NAMALWA (cell line): ENCODE data around the gene CD180.
A peak's percentile ranks its signal among the peaks of the same experiment; 100 is the strongest.

Experiments used
- DNase-seq: peaks from one replicate; pipeline ENCODE4 v3.0.0-alpha.2; 2015; ENCODE audit warnings: low spot score

CD180 gene

DNA sequence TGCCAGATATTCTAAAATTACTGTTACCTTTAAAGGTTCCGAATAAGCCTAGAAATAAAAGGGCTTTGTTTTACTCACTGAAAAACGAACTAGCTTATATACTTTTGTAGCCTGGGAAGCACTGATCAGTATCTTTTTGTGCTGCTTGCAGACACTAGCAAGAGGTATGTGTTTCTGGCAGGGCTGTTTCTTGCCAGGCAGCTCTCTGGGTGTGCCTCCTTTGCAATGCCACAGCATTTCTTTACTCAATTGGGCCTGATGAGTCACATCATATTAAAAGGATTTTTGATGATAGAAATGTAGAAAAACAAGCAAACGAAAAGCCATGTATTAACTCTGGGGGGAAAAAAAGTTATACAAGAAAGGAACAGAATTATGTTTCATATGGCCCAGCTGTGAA is 35.6 kb downstream of the CD180 start:
- no peak for DNase-seq

GRCh38 chr5:67160272-67160671 is 36.3 kb downstream of the CD180 start:
- no peak for DNase-seq

GRCh38 chr5:67156976-67157583 is 39.5 kb downstream of the CD180 start:
- peak; percentile 63 for DNase-seq

GRCh38 chr5:67154556-67155206 is 41.9 kb downstream of the CD180 start:
- no peak for DNase-seq

- no peak for DNase-seq
Measured at GRCh38 chr5:67153292-67153691, 43.3 kb downstream of the CD180 start.

- DNase-seq: no peak
Measured at GRCh38 chr5:67152400-67152799, 44.2 kb downstream of the CD180 start.

- no peak for DNase-seq
Measured at GRCh38 chr5:67149951-67150523, 46.6 kb downstream of the CD180 start.

- DNase-seq: no peak
Measured at GRCh38 chr5:67149057-67149950, 47.3 kb downstream of the CD180 start.

- DNase-seq: no peak
Measured at GRCh38 chr5:67147760-67148159, 48.8 kb downstream of the CD180 start.

DNA sequence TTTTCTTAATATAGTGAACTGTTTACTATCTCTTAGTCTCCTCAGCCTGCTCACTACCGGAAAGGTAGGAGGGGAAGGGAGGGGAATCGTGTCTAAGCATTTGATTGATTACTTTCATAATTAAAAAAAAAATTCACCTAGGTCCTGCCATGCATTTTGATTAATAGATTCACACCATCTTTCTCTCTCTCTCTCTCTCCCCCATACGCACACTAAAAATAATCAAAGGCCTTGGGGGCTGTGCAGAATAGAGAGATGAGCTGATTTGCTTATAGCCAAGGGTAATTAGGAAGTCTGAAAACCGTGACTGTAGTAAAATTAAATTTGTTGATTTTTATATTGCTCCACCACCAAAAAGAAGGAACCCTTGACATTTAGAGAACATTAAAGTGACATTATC is 49.6 kb downstream of the CD180 start:
- DNase-seq: no peak

DNA sequence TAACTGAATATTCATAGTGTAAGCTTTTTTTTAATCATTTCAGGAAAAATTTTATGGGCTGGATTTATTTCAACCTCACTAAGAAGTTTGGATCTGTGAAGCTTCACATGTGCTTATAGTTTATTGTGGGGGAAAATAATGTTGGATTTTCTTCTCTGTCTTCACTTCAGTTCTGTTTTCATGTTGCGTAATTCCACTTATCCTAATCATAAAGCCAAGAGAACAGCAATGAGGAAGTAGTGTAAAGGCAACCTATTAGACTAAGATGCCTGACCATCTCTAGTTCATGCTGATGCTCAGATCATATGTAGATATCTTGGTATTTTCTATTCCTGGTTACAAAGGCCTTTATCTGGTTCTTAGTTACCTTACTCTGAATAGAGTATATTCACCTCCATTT is 50.0 kb downstream of the CD180 start:
- DNase-seq: no peak

DNA sequence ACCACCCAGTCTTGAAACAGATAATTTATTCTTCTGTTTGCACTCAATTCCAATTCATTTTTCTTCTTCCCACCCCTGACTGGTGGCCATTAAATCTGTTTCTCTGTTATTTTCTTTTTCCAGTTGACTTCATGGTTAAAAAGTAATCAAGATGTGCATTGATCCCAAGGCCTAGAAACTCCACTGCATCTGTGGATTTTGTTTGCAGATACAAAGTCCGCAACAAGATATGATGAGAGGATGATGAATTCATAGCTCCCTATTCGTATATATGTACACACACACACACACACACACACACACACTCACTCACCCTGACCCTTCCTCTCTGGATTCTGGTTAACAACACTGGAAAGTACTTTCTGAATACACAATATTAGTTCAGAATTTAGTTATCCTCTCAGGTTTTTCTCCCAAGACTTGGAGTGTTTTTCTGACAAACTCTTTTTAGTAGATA is 52.4 kb downstream of the CD180 start:
- DNase-seq: no peak

- no peak for DNase-seq
Measured at GRCh38 chr5:67143549-67143948, 53.0 kb downstream of the CD180 start.

DNA sequence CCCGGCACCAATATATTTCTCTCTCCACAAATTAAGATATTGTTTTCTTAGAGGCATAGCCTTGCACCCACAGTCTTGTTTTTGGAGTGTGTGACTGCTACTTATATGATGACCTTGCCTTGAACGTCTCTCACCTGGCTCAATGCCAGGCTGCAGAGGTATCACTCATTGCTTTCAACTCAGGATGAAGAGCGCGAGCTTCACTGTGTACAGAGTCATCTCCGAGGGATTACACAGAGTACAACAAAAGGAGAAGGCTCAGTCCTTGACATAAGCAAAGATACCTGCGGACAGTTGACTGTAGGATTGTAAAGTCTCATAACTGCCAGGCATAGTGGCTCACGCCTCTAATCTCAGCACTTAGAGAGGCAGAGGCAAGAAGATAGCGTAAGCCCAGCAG is 53.8 kb downstream of the CD180 start:
- no peak for DNase-seq

- DNase-seq: no peak
Measured at GRCh38 chr5:67141644-67142043, 55.0 kb downstream of the CD180 start.

GRCh38 chr5:67140413-67140812 is 56.2 kb downstream of the CD180 start:
- no peak for DNase-seq

- no peak for DNase-seq
Measured at GRCh38 chr5:67139030-67139429, 57.6 kb downstream of the CD180 start.

GRCh38 chr5:67135381-67135984 is 61.1 kb downstream of the CD180 start:
- DNase-seq: no peak

DNA sequence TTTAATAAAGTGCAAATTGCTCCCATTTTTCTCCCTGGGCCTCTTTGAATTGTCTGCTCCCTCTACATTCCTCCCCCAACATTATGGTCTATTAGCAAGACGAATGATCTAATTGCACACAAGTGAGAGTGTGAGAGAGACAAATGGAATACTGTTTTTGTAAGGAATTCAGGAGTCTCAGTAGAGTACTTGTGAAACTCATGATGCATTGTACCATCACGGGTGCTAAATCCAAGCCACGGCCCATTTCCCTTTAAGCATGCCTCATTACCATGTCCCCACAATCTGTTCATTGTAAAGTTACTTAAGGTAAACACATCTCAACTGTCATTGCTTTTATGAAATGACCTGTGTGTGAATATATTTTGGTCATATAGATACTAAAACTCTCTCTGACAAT is 62.8 kb downstream of the CD180 start:
- DNase-seq: no peak

GRCh38 chr5:67133217-67133616 is 63.4 kb downstream of the CD180 start:
- no peak for DNase-seq

GRCh38 chr5:67129768-67130167 is 66.8 kb downstream of the CD180 start:
- no peak for DNase-seq
